LoVo (cell line): Measurements from ENCODE around the gene UBE2C.
"Not testable (repeated sequence)": the region's sequence is repeated elsewhere in the genome, so short reads cannot be mapped to it uniquely, and the experiment has no call there.

Experiments used
- DNase-seq: peaks from one replicate; pipeline ENCODE4 v3.0.0-alpha.2; 2016; ENCODE audit warnings: low spot score

UBE2C gene

DNA sequence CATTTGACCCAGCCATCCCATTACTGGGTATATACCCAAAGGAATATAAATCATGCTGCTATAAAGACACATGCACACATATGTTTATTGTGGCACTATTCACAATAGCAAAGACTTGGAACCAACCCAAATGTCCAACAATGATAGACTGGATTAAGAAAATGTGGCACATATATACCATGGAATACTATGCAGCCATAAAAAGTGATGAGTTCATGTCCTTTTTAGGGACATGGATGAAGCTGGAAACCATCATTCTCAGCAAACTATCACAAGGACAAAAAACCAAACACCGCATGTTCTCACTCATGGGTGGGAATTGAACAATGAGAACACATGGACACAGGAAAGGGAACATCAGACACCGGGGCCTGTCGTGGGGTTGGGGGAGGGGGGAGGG, 14.5 kb upstream of the UBE2C start:
- not testable (repeated sequence) for DNase-seq

- DNase-seq: peak; percentile 40
Observed at GRCh38 chr20:45798935-45799642, 13.4 kb upstream of the UBE2C start.

DNA sequence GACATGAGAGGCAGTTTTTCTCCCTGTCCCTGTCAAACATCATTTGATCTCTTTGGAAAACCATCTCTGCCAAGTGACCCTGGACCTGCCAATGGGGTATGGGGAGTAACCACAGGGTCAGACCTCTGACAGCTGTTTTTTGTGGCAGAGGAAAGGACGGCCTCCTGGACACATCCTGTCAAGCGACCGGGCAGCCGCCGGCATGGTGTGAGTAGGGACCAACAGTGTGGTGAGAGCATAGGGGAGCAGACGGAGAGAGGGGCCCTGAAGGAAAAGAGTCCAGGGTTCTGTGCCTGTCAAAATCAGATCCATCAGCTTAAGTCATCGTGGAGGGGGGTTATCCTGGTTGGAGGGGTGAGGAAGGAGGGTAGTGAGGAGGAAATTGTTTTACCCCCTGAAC, 10.6 kb upstream of the UBE2C start:
- no peak for DNase-seq

- no peak for DNase-seq
Observed at GRCh38 chr20:45810191-45810970, 2.1 kb upstream of the UBE2C start.

- DNase-seq: no peak
Observed at GRCh38 chr20:45813006-45813340, 529 bp downstream of the UBE2C start.

DNA sequence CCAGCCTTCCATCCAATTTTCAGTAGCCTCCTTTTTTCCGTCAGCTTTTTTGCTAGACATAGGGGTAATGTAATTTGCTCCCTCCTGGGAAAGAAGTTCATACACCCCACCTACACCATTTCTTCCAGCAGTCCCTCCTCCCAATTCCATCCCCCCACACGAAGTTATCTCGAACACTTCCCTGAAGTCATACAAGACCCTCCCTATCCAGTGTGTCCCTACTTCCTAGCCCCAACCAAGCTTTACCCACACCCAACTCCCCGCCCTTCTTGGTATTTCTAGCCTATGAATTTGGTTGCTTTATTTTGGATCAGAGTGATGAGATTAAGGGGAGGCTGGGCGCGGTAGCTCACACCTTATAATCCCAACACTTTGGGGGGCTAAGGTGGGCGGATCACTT, 1.0 kb downstream of the UBE2C start:
- DNase-seq: no peak

- no peak for DNase-seq
Observed at GRCh38 chr20:45814314-45814713, 1.9 kb downstream of the UBE2C start.

GRCh38 chr20:45816951-45817350, 4.5 kb downstream of the UBE2C start:
- DNase-seq: no peak

GRCh38 chr20:45817376-45818194, 5.1 kb downstream of the UBE2C start:
- DNase-seq: no peak

- DNase-seq: no peak
Observed at GRCh38 chr20:45818239-45818638, 5.8 kb downstream of the UBE2C start.

GRCh38 chr20:45819466-45819865, 7.0 kb downstream of the UBE2C start:
- DNase-seq: no peak

DNA sequence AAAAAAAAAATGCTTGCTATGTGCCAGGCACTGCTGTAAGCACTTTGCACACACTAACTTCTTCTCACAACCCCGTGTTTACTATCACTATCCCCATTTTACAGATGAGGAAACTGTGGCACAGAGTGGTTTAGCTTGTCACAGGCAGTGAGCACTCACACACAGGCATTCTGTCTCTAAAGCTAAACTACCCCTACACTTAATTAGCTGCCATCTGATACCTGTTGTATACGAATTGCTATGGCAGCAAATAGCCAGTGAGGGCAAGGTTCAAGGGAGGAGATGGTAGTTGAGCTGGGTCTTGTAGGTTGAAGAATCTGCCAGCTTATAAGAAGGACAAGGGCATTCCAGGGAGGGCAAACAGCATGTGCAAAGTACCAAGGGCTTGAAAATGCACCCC, 9.5 kb downstream of the UBE2C start:
- no peak for DNase-seq

GRCh38 chr20:45822857-45823256, 10.4 kb downstream of the UBE2C start:
- no peak for DNase-seq

DNA sequence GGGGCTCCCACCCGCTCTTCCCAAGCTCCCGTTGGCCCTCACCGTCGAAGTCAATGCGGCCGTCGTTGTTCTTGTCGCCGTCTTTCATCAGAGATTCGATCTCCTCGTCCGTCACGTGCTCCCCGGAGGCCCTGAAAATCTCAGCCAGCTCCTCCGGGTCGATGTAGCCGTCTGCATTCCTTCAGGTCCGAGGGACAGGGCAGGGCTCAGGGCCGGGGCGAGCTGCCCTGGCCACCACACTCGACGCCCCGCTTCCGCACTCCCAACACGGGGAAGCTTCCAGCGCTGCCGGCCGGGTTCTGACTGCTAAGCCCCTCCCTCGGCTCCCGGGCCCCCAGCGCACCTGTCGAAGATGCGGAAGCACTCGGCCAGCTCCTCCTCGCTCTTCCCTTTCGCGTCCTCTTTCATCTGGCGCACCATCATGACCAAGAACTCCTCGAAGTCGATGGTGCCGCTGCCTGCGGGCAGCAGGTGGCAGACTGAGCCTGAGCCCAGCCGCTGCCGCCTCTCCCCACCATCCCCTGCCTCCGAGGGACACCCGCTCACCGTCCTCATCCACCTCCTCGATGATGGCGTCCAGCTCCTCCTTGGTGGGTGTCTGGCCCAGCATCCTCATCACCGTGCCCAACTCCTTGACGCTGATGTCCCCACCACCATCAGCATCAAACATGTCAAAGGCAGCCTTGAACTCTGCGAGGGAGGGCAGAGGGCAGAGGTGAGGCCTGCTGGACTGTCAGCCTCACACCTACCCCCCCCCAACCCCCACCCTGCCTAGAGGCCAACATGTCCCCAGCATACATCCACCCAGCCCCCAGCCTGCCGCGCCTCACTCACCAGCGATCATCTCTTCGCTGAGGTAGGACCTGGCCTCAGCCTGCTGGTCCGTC, 11.7 kb downstream of the UBE2C start:
- DNase-seq: no peak

- DNase-seq: no peak
Observed at GRCh38 chr20:45826381-45827019, 14.1 kb downstream of the UBE2C start.

DNA sequence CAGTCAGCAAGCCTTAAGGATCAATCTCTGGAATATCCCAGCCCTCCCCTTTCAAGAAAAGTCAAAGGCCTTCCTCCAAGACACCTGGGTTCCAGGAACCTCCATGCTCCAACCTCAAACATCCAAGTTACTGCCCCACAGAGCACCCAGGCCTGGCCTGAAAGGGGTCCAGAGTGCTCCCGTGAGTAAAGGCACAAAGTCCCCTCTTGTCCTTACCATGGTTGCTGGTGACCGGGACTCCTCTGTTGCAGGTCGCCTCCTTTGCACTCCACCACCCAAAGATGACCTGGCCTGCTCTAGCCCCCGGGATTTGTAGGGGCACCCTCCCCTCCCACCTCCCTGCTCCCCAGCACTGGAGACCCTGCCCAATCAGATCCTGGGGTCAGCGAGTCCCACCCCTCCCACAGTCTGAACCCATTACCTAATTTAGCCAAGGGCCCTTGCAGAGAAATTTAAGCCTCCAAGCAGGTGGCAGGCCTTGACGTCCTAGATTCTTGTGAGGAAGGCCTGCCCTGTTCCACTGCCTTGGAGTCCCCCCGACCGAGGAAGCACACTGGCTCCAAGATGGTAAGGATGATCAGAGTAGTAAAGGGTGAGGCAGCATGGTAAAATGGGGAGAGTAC, 14.7 kb downstream of the UBE2C start, which contains the start of gene TNNC2:
TSS of gene TNNC2 (minus strand) at position 283 of the 623 bp plus-strand sequence. CDS start at position 219, 64 bp downstream.
- no peak for DNase-seq

DNA sequence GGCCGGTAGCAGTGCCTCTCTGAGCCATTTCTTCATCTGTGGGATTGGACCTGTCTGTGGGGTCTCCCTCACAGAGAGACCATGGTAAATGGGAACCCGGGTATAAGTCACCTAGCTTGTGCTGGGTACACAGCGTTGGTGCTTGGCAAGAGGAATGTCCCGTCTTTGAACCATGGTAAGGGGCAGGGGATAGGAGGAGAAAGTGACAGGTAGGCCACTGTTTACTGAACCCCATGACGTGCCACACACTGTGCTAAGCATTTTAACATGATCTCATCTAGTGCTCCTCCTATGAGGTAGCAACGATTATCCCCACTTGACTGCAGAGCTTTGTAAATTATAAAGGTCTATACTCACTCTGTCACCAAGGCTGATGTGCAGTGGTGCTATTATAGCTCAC, 15.3 kb downstream of the UBE2C start:
- DNase-seq: no peak

DNA sequence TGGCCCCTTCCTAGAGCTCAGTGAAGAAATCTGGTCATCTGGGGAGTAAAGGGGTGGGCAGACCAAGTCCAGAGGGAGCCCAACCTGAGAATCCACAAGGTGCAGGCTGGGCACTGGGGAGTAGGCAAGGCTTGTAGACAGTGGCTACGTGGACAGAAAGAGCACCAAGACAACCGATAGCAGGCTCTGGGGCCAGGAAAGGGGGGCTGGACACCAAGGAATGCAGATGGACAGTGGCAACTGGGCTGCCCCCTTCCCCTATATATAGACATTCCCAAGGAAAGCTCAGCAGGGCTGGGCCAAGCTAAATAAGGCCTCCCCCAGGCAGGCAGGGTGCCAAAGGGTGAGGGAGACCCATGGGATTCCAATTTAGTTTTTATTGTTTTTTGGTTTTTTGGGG, 16.1 kb downstream of the UBE2C start:
- DNase-seq: no peak

DNA sequence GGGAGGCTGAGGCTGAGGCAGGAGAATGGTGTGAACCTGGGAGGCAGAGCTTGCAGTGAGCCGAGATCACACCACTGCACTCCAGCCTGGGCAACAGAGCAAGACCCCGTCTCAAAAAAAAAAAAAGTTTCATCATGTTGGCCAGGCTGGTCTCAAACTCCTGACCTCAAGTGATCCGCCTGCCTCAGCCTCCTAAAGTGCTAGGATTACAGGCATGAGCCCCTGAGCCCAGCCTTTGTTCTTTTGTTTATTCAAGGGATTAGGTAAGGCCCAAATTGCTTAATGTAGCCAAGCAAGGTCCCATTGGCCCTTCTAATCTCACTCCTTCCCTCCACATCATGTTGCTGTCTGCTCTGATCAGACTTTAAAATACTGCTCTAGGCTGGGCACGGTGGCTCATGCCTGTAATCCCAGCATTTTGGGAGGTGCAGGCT, 17.2 kb downstream of the UBE2C start:
- DNase-seq: not testable (repeated sequence)

- DNase-seq: no peak
Observed at GRCh38 chr20:45832619-45833018, 20.2 kb downstream of the UBE2C start.
